Measurements from ENCODE around the gene PTGR3.

PTGR3 gene

GRCh38 chr18:75167759-75168618, 41.0 kb downstream of the PTGR3 start:
- DNase-seq = no peak

DNA sequence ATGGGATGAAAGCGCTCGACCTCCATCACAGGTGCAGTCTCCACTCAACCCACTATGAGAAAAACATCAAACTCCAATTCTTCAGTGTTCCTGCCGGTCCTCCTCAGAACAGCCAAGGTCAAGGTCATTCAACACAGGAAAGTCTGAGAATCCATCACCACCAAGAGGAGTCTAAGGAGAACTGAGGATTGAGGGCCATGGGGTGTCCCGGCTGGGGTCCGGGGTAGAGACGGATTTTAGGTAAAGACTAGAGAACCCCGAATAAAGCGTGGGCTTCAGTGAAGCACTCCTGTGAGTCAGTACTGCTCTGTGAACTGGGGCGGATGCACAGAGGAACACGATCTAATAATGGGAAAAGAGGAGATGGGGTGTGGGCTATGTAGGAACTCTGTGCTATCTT, 41.8 kb downstream of the PTGR3 start:
- no peak for DNase-seq

DNA sequence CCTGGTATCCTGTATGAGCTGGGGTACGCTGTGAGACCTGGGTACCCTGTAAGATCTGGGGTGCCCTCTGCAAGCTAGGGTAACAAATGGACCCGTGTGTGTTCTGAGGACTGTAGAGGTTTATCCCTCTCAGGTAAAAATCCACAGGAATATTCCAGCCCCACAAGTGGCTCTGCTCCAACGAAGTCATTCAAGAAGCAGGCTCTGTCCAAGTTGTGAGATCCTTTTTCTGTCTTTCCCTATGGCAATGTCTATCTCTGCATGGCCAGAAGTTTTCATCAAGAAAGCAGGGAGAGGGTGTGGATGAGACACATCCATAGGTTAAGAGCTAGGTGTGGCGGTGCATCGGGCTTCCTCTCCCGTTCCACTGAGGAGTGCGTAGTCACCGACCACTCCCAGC, 43.0 kb downstream of the PTGR3 start:
- no peak for DNase-seq

DNA sequence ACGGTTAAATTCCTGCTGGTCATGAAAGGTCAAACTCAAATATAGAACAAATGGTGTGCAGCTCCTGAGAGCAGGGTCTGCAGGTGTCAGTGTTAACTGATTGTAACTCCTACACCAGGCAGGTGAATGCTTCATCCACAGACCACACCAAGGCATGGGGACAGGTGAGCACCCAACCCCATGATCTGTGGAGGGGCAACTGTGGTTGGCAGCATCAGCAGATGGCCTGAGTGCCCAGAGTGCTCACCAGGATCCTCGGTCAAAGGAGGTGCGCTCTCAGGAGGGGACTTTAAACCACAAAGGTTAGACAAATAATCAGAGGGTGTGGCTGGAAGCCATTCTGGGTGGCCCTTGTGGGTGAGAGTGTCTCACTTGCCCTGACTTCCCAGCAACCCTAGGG, 44.5 kb downstream of the PTGR3 start:
- no peak for DNase-seq

DNA sequence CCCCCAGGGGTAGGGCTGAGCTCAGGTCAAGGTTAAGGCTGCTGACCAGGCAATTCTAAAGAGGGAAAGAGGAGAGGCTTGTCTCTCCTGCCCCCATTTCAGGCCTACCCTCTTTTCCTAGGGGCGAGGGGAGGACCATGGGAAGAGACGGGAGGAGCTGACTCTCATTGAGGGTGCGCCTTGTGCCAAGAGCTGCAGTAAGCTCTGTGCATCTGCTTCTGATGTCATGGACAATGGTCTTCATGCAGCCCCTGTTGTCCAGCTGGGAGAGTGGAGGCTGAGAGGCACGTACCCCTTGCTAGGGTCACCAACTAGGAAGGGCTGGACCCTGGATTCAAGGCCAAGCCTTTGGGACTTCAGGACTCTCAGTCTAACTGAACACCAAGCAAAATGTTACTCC, 45.2 kb downstream of the PTGR3 start:
- DNase-seq = no peak

GRCh38 chr18:75162978-75163377, 46.0 kb downstream of the PTGR3 start:
- no peak for DNase-seq

- DNase-seq = peak; percentile 11
Observed at GRCh38 chr18:75162467-75162866, 46.5 kb downstream of the PTGR3 start.

GRCh38 chr18:75161256-75162028, 47.5 kb downstream of the PTGR3 start:
- DNase-seq = no peak

- DNase-seq = no peak
Observed at GRCh38 chr18:75160364-75160763, 48.6 kb downstream of the PTGR3 start.

GRCh38 chr18:75159646-75160356, 49.1 kb downstream of the PTGR3 start:
- DNase-seq = no peak

GRCh38 chr18:75159238-75159518, 49.8 kb downstream of the PTGR3 start:
- no peak for DNase-seq
